ENCODE results near the gene NOL8.

NOL8 gene

DNA sequence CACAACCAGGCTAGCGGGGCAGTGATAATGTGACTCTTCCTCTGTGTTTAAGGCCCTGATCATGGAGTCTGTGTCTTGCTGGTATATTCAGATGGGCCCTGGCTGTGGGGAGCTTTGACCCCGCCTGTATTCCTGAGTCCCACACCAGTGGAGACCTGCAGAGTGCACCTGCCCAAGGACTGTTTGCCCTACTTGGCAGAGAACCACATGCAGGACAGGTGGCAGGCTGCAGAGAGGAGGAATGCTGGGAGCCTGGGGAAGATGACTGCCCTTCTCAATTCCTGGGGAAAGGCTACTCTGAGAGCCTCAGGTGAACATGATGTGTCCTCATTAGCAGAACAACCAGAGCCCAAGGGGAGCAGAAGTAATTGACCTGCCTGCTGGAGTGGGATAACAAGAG is 67.8 kb downstream of the NOL8 start:
- no peak overlapping the region for H2BK5ac ChIP-seq (ENCODE audit: low read length)
- no peak for DNase-seq (ENCODE audit: low spot score)
- no peaks in the 10 kb centered on the region for H3K4me1 ChIP-seq (ENCODE audit: control insufficient read depth in 2 of 2, insufficient read depth in 1 of 2, low read depth in 1 of 2, low read length in 2 of 2)

GRCh38 chr9:92254381-92255337 is 70.5 kb downstream of the NOL8 start:
- Histone ChIP-seq H2BK5ac (ENCODE audit: low read length) (no peak overlapping the region), H2BK15ac (ENCODE audit: low read length) (no peak overlapping the region), H2AK5ac (ENCODE audit: low read depth, low read length) (no peak overlapping the region), H3K79me1 (ENCODE audit: low read depth, low read length) (peaks cover 2% of the 10 kb centered on the region), H2BK120ac (ENCODE audit: low read depth, low read length) (no peak overlapping the region), H2BK12ac (ENCODE audit: low read length) (no peak overlapping the region), H3K14ac (ENCODE audit: low read length) (no peak overlapping the region), H3K18ac (ENCODE audit: low read length) (no peak overlapping the region), H3K4me1 (ENCODE audit: control insufficient read depth in 2 of 2, insufficient read depth in 1 of 2, low read depth in 1 of 2, low read length in 2 of 2) (no peaks in the 10 kb centered on the region), H3K9ac (ENCODE audit: low read depth, low read length, poor library complexity) (no peak overlapping the region), H3K9me3 (replicated peaks in 1 of 2; ENCODE audit: control insufficient read depth in 2 of 2, insufficient read depth in 1 of 2, low read depth in 1 of 2, low read length in 2 of 2) (peaks cover 0 to 4% of the 10 kb centered on the region in 2 donors), H4K91ac (ENCODE audit: low read depth, low read length, poor library complexity) (no peak overlapping the region), H3K36me3 (replicated peaks in 1 of 2; ENCODE audit: control insufficient read depth in 2 of 2, insufficient read depth in 2 of 2, low read length in 2 of 2) (peaks cover 62 to 100% of the 10 kb centered on the region in 2 donors), H3K4me2 (ENCODE audit: insufficient read depth, low read length, poor library complexity, severe bottlenecking) (no peak overlapping the region), H3K4ac (ENCODE audit: low read length) (no peak overlapping the region), H4K8ac (ENCODE audit: low read depth, low read length) (no peak overlapping the region), H3K27ac (replicated peaks; ENCODE audit: low read length) (no peak overlapping the region), H3K23ac (ENCODE audit: low read depth, low read length, poor library complexity) (no peak overlapping the region), H3K4me3 (ENCODE audit: low read length in 2 of 2) (peak overlapping the region in 1 of 2 donors; percentile 44), H3K27me3 (ENCODE audit: control insufficient read depth in 3 of 3, insufficient read depth in 3 of 3, low read depth in 1 of 3, low read length in 3 of 3) (peaks cover 0 to 2% (median 0%) of the 10 kb centered on the region in 3 experiments), H2AFZ (ENCODE audit: low read length) (no peak overlapping the region)
- DNase-seq (ENCODE audit: low spot score), result no peak
- no CpG with 5 or more reads among the region's 19 CpGs for WGBS, 2 donors (ENCODE audit: extremely low coverage in 2 of 2, insufficient read length in 2 of 2, insufficient replicate concordance in 1 of 2)

More for the DNA sequence above, 67.8 kb downstream of the NOL8 start:
- H3K23ac ChIP-seq (ENCODE audit: low read depth, low read length, poor library complexity), result no peak overlapping the region
- WGBS, 2 donors (ENCODE audit: extremely low coverage in 2 of 2, insufficient read length in 2 of 2, insufficient replicate concordance in 1 of 2), result no CpG with 5 or more reads among the region's 2 CpGs
- H4K8ac ChIP-seq (ENCODE audit: low read depth, low read length), result no peak overlapping the region
- H2BK120ac ChIP-seq (ENCODE audit: low read depth, low read length), result no peak overlapping the region
- H4K91ac ChIP-seq (ENCODE audit: low read depth, low read length, poor library complexity), result no peak overlapping the region
- H3K79me1 ChIP-seq (ENCODE audit: low read depth, low read length), result peaks cover 2% of the 10 kb centered on the region
- peak overlapping the region in 1 of 2 donors; percentile 48 for H3K4me3 ChIP-seq (ENCODE audit: low read length in 2 of 2)
- H3K27me3 ChIP-seq (ENCODE audit: control insufficient read depth in 3 of 3, insufficient read depth in 3 of 3, low read depth in 1 of 3, low read length in 3 of 3), result peaks cover 0 to 2% (median 0%) of the 10 kb centered on the region in 3 experiments
- no peak overlapping the region for H3K4me2 ChIP-seq (ENCODE audit: insufficient read depth, low read length, poor library complexity, severe bottlenecking)
- peaks cover 0 to 2% of the 10 kb centered on the region in 2 donors for H3K9me3 ChIP-seq (replicated peaks in 1 of 2; ENCODE audit: control insufficient read depth in 2 of 2, insufficient read depth in 1 of 2, low read depth in 1 of 2, low read length in 2 of 2)
- no peak overlapping the region for H3K4ac ChIP-seq (ENCODE audit: low read length)
- no peak overlapping the region for H3K18ac ChIP-seq (ENCODE audit: low read length)
- no peak overlapping the region for H2AFZ ChIP-seq (ENCODE audit: low read length)
- H3K27ac ChIP-seq (replicated peaks; ENCODE audit: low read length), result no peak overlapping the region
- H3K14ac ChIP-seq (ENCODE audit: low read length), result no peak overlapping the region
- peaks cover 51 to 100% of the 10 kb centered on the region in 2 donors for H3K36me3 ChIP-seq (replicated peaks in 1 of 2; ENCODE audit: control insufficient read depth in 2 of 2, insufficient read depth in 2 of 2, low read length in 2 of 2)
- H2BK15ac ChIP-seq (ENCODE audit: low read length), result no peak overlapping the region
- H2AK5ac ChIP-seq (ENCODE audit: low read depth, low read length), result no peak overlapping the region
- H2BK12ac ChIP-seq (ENCODE audit: low read length), result no peak overlapping the region
- H3K9ac ChIP-seq (ENCODE audit: low read depth, low read length, poor library complexity), result no peak overlapping the region

DNA sequence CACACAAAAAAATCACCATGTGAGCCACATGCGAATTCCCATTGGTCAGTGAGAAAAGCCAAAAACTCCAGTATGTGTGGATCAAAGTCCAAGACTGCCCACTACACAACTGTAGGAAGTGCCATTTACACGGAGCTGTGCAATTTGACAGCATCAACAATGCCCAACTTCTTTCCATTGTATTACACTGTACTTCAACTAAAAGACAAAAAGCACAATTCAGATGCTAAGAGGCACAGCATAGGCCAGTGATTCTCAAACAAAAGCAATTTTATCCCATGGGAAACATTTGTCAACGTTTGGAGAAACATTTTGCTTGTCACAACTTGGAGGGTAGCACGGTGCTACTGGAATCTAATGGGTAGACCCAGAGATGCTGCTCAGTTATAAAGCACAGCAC is 71.5 kb downstream of the NOL8 start:
- no peak overlapping the region for H4K91ac ChIP-seq (ENCODE audit: low read depth, low read length, poor library complexity)
- H3K4me2 ChIP-seq (ENCODE audit: insufficient read depth, low read length, poor library complexity, severe bottlenecking), result no peak overlapping the region
- H3K79me1 ChIP-seq (ENCODE audit: low read depth, low read length), result peaks cover 2% of the 10 kb centered on the region
- H2AFZ ChIP-seq (ENCODE audit: low read length), result no peak overlapping the region
- no peak for DNase-seq (ENCODE audit: low spot score)
- H3K27ac ChIP-seq (replicated peaks; ENCODE audit: low read length), result no peak overlapping the region
- no peak overlapping the region for H2BK120ac ChIP-seq (ENCODE audit: low read depth, low read length)
- no peak overlapping the region for H3K4me3 ChIP-seq (ENCODE audit: low read length in 2 of 2)
- H2BK12ac ChIP-seq (ENCODE audit: low read length), result no peak overlapping the region
- H3K27me3 ChIP-seq (ENCODE audit: control insufficient read depth in 3 of 3, insufficient read depth in 3 of 3, low read depth in 1 of 3, low read length in 3 of 3), result peaks cover 0 to under 1% (median 0%) of the 10 kb centered on the region in 3 experiments
- no peak overlapping the region for H3K14ac ChIP-seq (ENCODE audit: low read length)
- H3K4me1 ChIP-seq (ENCODE audit: control insufficient read depth in 2 of 2, insufficient read depth in 1 of 2, low read depth in 1 of 2, low read length in 2 of 2), result no peaks in the 10 kb centered on the region
- H3K4ac ChIP-seq (ENCODE audit: low read length), result no peak overlapping the region
- H3K36me3 ChIP-seq (replicated peaks in 1 of 2; ENCODE audit: control insufficient read depth in 2 of 2, insufficient read depth in 2 of 2, low read length in 2 of 2), result peaks cover 57 to 100% of the 10 kb centered on the region in 2 donors
- H3K23ac ChIP-seq (ENCODE audit: low read depth, low read length, poor library complexity), result no peak overlapping the region
- H2BK15ac ChIP-seq (ENCODE audit: low read length), result no peak overlapping the region
- no peak overlapping the region for H2AK5ac ChIP-seq (ENCODE audit: low read depth, low read length)
- H3K9ac ChIP-seq (ENCODE audit: low read depth, low read length, poor library complexity), result no peak overlapping the region
- no peak overlapping the region for H3K18ac ChIP-seq (ENCODE audit: low read length)
- no peak overlapping the region for H4K8ac ChIP-seq (ENCODE audit: low read depth, low read length)
- H3K9me3 ChIP-seq (replicated peaks in 1 of 2; ENCODE audit: control insufficient read depth in 2 of 2, insufficient read depth in 1 of 2, low read depth in 1 of 2, low read length in 2 of 2), result peaks cover 0 to 3% of the 10 kb centered on the region in 2 donors
- no peak overlapping the region for H2BK5ac ChIP-seq (ENCODE audit: low read length)
- no CpG with 5 or more reads among the region's 4 CpGs for WGBS, 2 donors (ENCODE audit: extremely low coverage in 2 of 2, insufficient read length in 2 of 2, insufficient replicate concordance in 1 of 2)

DNA sequence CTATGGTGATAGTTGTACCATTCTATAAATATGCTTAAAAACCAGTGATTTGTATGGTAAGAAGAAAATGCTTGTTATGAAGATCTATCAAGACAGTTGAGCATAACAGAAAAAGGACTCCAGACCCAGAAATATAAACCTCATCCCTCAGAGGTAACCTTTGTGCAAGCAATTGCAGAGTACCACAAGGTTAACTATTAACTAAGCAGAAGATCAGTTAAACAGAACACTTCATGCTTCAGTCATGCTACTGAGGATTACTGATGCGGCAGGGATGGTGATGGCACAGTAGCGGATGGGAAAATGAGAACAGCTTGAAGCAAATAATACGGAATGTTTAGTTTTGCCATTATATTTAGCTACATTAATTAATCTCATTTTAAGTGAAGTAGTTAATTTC is 77.2 kb downstream of the NOL8 start:
- no peak overlapping the region for H3K14ac ChIP-seq (ENCODE audit: low read length)
- no peak overlapping the region for H3K4ac ChIP-seq (ENCODE audit: low read length)
- H4K91ac ChIP-seq (ENCODE audit: low read depth, low read length, poor library complexity), result no peak overlapping the region
- no peak overlapping the region for H2AK5ac ChIP-seq (ENCODE audit: low read depth, low read length)
- H2AFZ ChIP-seq (ENCODE audit: low read length), result no peak overlapping the region
- H3K27ac ChIP-seq (replicated peaks; ENCODE audit: low read length), result no peak overlapping the region
- no peak overlapping the region for H3K4me3 ChIP-seq (ENCODE audit: low read length in 2 of 2)
- no peak overlapping the region for H2BK15ac ChIP-seq (ENCODE audit: low read length)
- no peak overlapping the region for H3K9ac ChIP-seq (ENCODE audit: low read depth, low read length, poor library complexity)
- no peak for DNase-seq (ENCODE audit: low spot score)
- H2BK120ac ChIP-seq (ENCODE audit: low read depth, low read length), result no peak overlapping the region
- no peak overlapping the region for H3K4me2 ChIP-seq (ENCODE audit: insufficient read depth, low read length, poor library complexity, severe bottlenecking)
- H3K18ac ChIP-seq (ENCODE audit: low read length), result no peak overlapping the region
- peaks cover 0 to 2% (median 0%) of the 10 kb centered on the region in 3 experiments for H3K27me3 ChIP-seq (ENCODE audit: control insufficient read depth in 3 of 3, insufficient read depth in 3 of 3, low read depth in 1 of 3, low read length in 3 of 3)
- no peak overlapping the region for H2BK5ac ChIP-seq (ENCODE audit: low read length)
- no peaks in the 10 kb centered on the region for H3K4me1 ChIP-seq (ENCODE audit: control insufficient read depth in 2 of 2, insufficient read depth in 1 of 2, low read depth in 1 of 2, low read length in 2 of 2)
- H2BK12ac ChIP-seq (ENCODE audit: low read length), result no peak overlapping the region
- no peak overlapping the region for H3K23ac ChIP-seq (ENCODE audit: low read depth, low read length, poor library complexity)
- no CpG with 5 or more reads among the region's 3 CpGs for WGBS, 2 donors (ENCODE audit: extremely low coverage in 2 of 2, insufficient read length in 2 of 2, insufficient replicate concordance in 1 of 2)
- peaks cover 0 to 3% of the 10 kb centered on the region in 2 donors for H3K9me3 ChIP-seq (replicated peaks in 1 of 2; ENCODE audit: control insufficient read depth in 2 of 2, insufficient read depth in 1 of 2, low read depth in 1 of 2, low read length in 2 of 2)
- peaks cover 51 to 100% of the 10 kb centered on the region in 2 donors for H3K36me3 ChIP-seq (replicated peaks in 1 of 2; ENCODE audit: control insufficient read depth in 2 of 2, insufficient read depth in 2 of 2, low read length in 2 of 2)
- H4K8ac ChIP-seq (ENCODE audit: low read depth, low read length), result no peak overlapping the region
- H3K79me1 ChIP-seq (ENCODE audit: low read depth, low read length), result no peaks in the 10 kb centered on the region

Data from neuronal stem cell (in vitro differentiated cells).